H4 (cell line): Measurements from ENCODE around the gene ULK4. TPM values are rescaled to one million over a fixed set of nuclear protein-coding genes. Genes with fewer than 3 reads are reported as not detected.
"Not testable (repeated sequence)": the region's sequence is repeated elsewhere in the genome, so short reads cannot be mapped to it uniquely, and the experiment has no call there.

ENCODE experiments used
- DNase-seq: peaks from one replicate; pipeline ENCODE4 v3.0.0-alpha.2; 2015; ENCODE audit warnings: low spot score
- total RNA-seq: library from RNA; depleted of rRNA; stranded (reverse); fragments of >200 nt; shearing (Covaris generic); gene quantifications from 2 replicates; pipeline ENCODE4 v1.2.3, GENCODE V29; 2014

The ULK4 gene
- total RNA-seq, 1 experiment from 2014 or later: 8.4 TPM

GRCh38 chr3:41872157-41872556 lies 89.7 kb downstream of the ULK4 start:
- no peak for DNase-seq

DNA sequence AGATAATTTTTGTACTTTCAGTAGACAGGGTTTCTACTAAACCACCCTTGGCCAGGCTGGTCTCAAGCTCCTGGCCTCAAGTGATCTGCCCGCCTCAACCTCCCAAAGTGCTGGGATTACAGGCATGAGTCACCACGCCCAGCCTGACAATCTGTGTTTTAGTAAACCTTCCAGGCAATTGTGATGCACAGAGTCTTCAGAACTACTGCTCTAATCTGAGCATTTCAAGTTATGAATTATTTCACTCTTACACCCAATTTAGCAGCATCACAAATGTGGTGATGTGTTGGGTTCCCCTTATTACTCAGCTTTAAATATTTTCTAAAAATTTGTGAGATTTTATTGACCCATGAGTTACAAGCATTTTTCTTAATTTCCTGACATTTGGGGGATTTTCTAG lies 94.4 kb downstream of the ULK4 start:
- DNase-seq: no peak

- DNase-seq: no peak
These were observed 95.6 kb downstream of the ULK4 start for GRCh38 chr3:41866298-41866697.

- no peak for DNase-seq
These were observed 98.9 kb downstream of the ULK4 start for GRCh38 chr3:41863024-41863423.

GRCh38 chr3:41860489-41860888 lies 101.4 kb downstream of the ULK4 start:
- DNase-seq: not testable (repeated sequence)

DNA sequence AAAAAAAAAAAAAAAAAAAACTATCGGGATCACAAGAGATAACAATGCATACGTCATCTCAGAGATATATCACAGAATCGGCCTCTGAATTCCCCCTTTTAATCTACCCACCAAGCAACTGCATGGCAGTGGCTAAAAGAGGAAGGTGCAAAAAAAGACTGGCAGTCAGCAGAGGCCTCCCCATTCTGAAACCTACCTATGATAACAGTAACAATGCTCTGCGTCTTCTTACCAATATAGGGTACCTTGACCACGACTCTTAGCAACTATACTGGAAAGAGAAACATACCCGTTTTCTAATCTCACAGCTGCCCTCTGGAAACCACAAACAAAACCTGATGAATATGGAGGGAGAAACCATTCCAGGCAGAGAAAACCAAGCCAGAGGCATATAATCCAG lies 106.9 kb downstream of the ULK4 start:
- DNase-seq: no peak

- no peak for DNase-seq
These were observed 108.2 kb downstream of the ULK4 start for GRCh38 chr3:41853540-41854196.

- DNase-seq: no peak
These were observed 112.9 kb downstream of the ULK4 start for GRCh38 chr3:41848753-41849574.

GRCh38 chr3:41847679-41848078 lies 114.2 kb downstream of the ULK4 start:
- DNase-seq: no peak

- no peak for DNase-seq
These were observed 115.1 kb downstream of the ULK4 start for GRCh38 chr3:41846850-41847249.

DNA sequence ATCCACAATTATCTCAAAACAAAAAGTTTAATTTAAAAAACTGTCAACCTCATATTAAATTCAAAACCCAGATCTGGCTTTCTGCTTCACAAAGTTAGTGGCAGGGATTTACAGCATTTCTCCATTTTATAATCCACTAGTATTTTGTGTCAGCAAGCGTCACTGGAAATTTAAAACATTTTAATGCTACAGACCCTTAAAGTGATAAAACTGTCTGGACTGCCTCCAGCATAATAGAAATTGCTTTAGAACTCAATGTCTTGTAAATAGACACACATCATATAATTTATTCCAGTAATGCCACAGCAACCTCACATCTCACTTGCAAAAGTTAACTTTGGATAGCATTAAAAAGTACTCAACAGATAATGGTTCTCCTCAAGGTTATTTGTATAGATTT lies 116.1 kb downstream of the ULK4 start:
- no peak for DNase-seq

GRCh38 chr3:41844256-41844655 lies 117.6 kb downstream of the ULK4 start:
- not testable (repeated sequence) for DNase-seq

GRCh38 chr3:41840936-41841668 lies 120.8 kb downstream of the ULK4 start:
- DNase-seq: not testable (repeated sequence)

DNA sequence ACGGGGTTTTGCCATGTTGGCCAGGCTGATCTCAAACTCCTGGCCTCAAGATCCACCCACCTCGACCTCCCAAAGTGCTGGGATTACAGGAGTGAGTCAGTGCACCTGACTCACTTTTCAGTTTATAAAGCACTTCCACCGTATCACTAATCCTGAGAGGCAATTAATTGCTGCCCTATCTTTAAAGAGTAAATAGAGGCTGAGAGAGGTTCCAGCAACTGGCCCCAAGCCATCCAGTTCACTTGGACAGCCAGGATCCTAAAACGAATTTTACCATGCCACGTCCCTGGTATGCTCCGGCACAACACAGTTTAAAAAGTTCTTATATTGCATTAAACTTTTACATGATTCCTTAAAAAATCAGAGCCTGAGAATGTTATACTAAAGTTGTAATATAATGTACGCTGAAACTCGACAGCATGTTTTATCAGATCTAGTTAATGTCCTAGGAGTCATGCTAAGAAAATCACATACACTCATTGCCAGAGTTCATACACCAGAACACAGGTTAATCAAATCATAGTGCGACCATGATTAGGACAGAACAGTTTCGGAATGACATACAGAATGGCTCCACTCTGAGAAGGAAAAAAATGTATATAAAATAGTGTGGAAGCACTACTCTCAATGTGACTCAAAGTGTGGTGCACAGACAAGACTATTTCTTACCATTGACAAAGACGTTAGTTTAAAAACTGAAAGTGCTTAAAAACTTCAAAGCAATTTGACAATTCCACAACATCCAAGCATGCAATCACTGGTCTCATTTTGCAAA lies 125.4 kb downstream of the ULK4 start:
- DNase-seq: no peak

GRCh38 chr3:41833628-41834027 lies 128.3 kb downstream of the ULK4 start:
- DNase-seq: no peak

- no peak for DNase-seq
These were observed 142.7 kb downstream of the ULK4 start for GRCh38 chr3:41819236-41819635.

- no peak for DNase-seq
These were observed 153.3 kb downstream of the ULK4 start for GRCh38 chr3:41808618-41809017.

- peak; percentile 4 for DNase-seq
These were observed 153.8 kb downstream of the ULK4 start for GRCh38 chr3:41808152-41808551.

- DNase-seq: no peak
These were observed 166.9 kb downstream of the ULK4 start for GRCh38 chr3:41794748-41795589.

DNA sequence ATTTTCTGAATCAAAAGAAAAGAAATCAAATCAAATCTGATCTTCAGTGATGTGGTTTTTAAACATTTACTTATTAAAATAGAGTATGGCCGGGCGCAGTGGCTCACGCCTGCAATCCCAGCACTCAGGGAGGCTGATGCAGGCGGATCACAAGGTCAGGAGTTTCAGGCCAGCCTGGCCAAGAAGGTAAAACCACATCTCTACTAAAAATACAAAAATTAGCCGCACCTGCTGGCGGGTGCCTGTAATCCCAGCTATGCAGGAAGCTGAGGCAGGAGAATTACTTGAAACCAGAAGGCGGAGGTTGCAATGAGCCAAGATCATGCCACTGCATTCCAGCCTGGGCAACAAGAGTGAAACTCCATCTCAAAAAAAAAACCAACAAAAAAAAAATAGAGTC lies 169.1 kb downstream of the ULK4 start:
- DNase-seq: no peak

DNA sequence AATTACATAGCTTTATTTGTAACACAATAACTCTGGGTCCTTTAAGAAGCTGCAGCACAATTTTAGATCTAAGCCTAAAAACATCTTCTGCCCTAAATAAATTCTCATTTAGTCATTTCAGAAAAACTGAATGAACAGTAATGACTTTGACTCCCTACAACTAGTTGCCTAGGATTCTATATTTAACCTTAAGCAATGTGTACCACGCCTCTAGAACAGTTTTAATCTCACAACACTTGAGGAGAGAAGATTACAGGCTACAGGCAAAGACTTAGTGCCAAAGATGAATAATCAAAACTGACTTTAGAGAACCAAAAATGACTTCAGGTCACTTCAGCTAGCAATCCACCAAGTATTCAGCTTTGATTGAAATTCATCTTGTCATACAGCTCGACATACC lies 192.8 kb downstream of the ULK4 start:
- DNase-seq: no peak
